ENCODE results near the gene WNT2B.

GRCh38 chr1:112529301-112529700 is 20.5 kb downstream of the WNT2B start:
- TF ChIP-seq CTCF (optimal IDR thresholded peaks at IDR 0.05 in 1 of 3, IDR thresholded peaks at IDR 0.05 in 1 of 3, conservative IDR thresholded peaks at IDR 0.05 in 1 of 3; ENCODE audit: extremely low read depth in 1 of 3, insufficient read depth in 2 of 3, low read length in 3 of 3), result no peak
- TF ChIP-seq EZH2 (IDR thresholded peaks at IDR 0.05; ENCODE audit: low read length), result no peak

Measured in keratinocyte (primary cell).